Camera-type eye (tissue), 1 donor: Measurements from ENCODE around the gene AARSD1. TPM values are rescaled to one million over a fixed set of nuclear protein-coding genes. Genes with fewer than 3 reads are reported as not detected.

Experiments
- total RNA-seq: library from RNA; depleted of rRNA; stranded (reverse); fragments of >200 nt; gene quantifications from one replicate; pipeline ENCODE4 v1.2.3, GENCODE V29; 2014

The AARSD1 gene
- 22.0 TPM for total RNA-seq

GRCh38 chr17:42964161-42964932, at the start of gene AARSD1:
AARSD1 (minus strand) TSS chr17:42964454; CDS start chr17:42964440, 14 bp downstream.

GRCh38 chr17:43006639-43007551, 42.6 kb upstream of the AARSD1 start, which contains the start of gene IFI35:
IFI35 (plus strand) TSS chr17:43006784; CDS start chr17:43006948, 164 bp downstream.

GRCh38 chr17:42997984-42998938, 34.0 kb upstream of the AARSD1 start, which contains the start of gene RPL27:
RPL27 (plus strand) TSS chr17:42998419; CDS start chr17:42998751, 332 bp downstream.

GRCh38 chr17:42980274-42980765, 16.1 kb upstream of the AARSD1 start, which contains the start of gene RUNDC1:
RUNDC1 (plus strand) TSS chr17:42980565; CDS start chr17:42980577, 12 bp downstream.

GRCh38 chr17:42979511-42980273, 15.4 kb upstream of the AARSD1 start, which contains the start of gene PTGES3L:
PTGES3L (minus strand) TSS chr17:42980080; CDS start chr17:42980053, 27 bp downstream.

Other genes starting within 250 kb of the AARSD1 start
- 60.3 TPM for gene EZH1, start 219.4 kb downstream of the AARSD1 start, total RNA-seq
- 26.2 TPM for gene RAMP2, start 203.2 kb downstream of the AARSD1 start, total RNA-seq
- 48.2 TPM for gene VPS25, start 191.0 kb downstream of the AARSD1 start, total RNA-seq
- 0.33 TPM for gene WNK4, start 183.8 kb downstream of the AARSD1 start, total RNA-seq
- 52.7 TPM for gene COA3, start 165.8 kb downstream of the AARSD1 start, total RNA-seq
- gene CNTD1, start 165.6 kb downstream of the AARSD1 start, total RNA-seq, result not detected
- gene BECN1, start 140.2 kb downstream of the AARSD1 start, total RNA-seq, result 76.0 TPM
- gene PSME3, start 131.1 kb downstream of the AARSD1 start, total RNA-seq, result 49.4 TPM
- 44.6 TPM for gene AOC2, start 119.9 kb downstream of the AARSD1 start, total RNA-seq
- 18.6 TPM for gene AOC3, start 113.3 kb downstream of the AARSD1 start, total RNA-seq
- not detected for gene G6PC1, start 63.7 kb downstream of the AARSD1 start, total RNA-seq
- 4.0 TPM for gene PTGES3L, start 15.6 kb upstream of the AARSD1 start, total RNA-seq
- gene RUNDC1, start 16.1 kb upstream of the AARSD1 start, total RNA-seq, result 16.8 TPM
- 706 TPM for gene RPL27, start 34.0 kb upstream of the AARSD1 start, total RNA-seq
- 9.0 TPM for gene IFI35, start 42.3 kb upstream of the AARSD1 start, total RNA-seq
- gene VAT1, start 57.9 kb upstream of the AARSD1 start, total RNA-seq, result 73.2 TPM
- 8.2 TPM for gene RND2, start 60.8 kb upstream of the AARSD1 start, total RNA-seq
- 24.4 TPM for gene BRCA1, start 160.9 kb upstream of the AARSD1 start, total RNA-seq
- 149 TPM for gene NBR1, start 206.8 kb upstream of the AARSD1 start, total RNA-seq
- gene TMEM106A, start 247.4 kb upstream of the AARSD1 start, total RNA-seq, result 5.8 TPM